Skeletal muscle cell (primary cell): Measurements from ENCODE around the gene FAM47E.

Experiments
- DNase-seq: peaks from one replicate; pipeline ENCODE4 v3.0.0-alpha.2; 2010; ENCODE audit warnings: low read depth
- H3K4me3 ChIP-seq: 2 replicates; pipeline ENCODE4 v1.5.1; 2011; ENCODE audit warnings: low read depth, mild to moderate bottlenecking, control low read depth, low read length, moderate library complexity

The FAM47E gene

DNA sequence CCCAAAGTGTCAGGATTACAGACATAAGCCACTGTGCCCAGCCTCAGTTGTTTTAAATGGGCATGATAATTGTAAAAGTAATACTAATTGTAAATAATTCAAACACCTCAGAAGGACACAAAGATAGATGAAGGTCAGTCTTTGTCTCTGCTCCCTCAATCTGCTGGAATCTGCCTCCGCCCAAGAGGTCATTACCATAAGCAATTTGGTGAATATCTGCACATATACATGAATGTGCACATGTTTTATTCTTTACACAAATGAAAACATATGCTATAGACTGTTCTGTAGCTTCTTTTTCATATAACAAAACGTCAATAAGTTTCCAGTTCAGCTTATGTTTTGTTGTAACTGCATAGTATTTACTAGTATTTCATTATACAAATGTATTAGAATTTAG lies 62.0 kb downstream of the FAM47E start:
- no peak overlapping the region for H3K4me3 ChIP-seq
- no peak for DNase-seq

DNA sequence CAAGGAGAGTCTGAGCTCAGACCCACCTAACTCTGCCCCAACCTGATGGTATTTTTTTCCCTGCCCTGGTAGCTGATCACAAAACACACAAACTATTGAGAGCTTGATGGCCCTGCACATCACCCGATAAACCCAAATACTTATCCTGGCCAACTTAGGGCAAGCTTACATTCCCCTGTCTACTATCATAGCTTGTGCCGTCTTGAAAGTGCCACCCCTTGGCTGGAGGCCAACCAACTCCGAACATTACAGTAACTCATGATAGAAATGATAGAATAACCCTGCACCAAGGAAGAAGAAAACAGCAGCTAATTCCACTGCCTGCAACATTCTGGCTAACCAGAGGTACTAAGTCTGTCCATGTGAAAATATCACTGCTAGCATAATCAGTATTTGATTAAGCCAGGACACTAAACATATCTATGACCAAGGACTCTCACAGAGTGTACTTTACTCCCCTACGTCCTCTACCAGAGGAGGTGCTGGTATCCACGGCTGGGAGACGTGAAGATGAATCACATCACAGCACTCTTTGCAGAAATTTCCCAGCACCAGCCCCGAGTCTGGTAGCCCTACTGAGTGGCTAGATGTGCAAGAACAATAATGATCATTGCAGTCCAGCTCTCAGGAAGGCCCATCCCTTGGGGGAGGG lies 63.9 kb downstream of the FAM47E start:
- no peak overlapping the region for H3K4me3 ChIP-seq
- DNase-seq, result no peak

DNA sequence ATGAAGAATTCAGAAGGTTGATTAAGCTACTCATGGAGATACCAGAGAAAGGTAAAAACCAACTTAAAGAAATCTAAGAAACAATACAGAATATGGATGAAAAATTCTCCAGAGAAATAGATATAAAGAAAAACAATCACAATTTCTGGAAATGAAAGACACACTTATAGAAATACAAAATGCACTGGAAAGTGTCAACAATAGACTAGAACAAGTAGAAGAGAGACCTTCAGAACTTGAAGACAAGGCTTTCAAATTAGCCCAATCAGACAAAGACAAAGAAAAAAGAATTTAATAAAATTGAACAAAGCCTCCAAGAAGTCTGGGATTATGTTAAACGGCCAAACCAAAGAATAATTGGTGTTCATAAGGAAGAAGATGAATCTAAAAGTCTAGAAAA lies 64.6 kb downstream of the FAM47E start:
- no peak overlapping the region for H3K4me3 ChIP-seq
- no peak for DNase-seq

DNA sequence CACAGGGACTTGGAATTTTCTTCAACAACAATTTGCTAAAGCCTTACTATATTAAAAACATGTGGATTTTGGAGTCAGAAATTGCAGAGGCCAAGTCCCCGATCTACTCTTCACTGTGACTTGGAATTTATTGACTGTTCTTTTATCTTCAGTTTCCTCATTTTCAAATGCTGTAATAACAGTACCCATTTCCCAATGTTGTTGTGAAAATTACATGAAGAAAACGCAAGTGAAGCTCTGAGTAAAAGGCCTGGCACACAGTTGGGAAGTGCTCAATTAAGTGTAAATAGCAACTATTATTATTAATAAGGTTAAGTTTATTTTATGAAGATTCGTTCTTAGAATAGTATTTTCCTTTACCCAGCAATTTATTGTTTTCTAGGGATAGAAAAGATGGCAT lies 70.7 kb downstream of the FAM47E start:
- no peak overlapping the region for H3K4me3 ChIP-seq
- no peak for DNase-seq

DNA sequence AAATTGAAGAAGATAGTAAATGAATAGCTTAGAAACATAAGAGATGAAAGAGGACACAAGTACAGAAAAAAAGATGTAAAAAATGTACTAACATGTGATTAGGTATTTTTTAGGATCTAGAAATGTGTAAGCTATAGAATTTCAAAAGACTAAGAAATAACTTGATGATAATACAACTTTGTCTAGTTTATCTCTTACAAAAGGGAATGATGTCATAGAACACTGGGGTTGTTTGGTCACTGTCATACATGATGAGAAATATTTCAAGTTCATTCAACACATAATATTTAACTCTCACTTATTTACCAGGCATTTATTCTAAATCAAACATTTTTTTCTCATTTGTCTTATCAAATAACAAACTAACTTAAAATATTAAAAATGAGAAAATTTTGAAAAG lies 73.6 kb downstream of the FAM47E start:
- DNase-seq, result no peak

DNA sequence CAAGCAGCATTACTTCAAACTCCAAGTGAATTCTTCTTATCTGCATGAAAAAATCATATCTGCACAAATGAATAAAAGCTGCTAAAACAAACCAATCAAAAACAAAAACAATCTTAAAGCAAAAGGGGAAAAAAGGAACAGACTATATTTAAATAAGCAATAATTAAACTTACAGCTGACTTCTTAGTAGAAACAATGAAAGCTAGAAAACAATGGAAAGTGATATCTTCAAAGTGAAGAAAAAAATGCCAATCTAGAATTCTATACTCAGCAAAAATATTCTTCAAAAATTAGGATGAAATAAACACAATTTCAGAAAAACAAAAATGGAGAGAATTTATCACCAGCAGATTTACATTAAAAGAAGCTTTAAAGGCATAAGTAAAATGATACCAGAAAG lies 75.0 kb downstream of the FAM47E start:
- DNase-seq, result no peak
- H3K4me3 ChIP-seq, result no peak overlapping the region

More for the DNA sequence above, 73.6 kb downstream of the FAM47E start:
- no peak overlapping the region for H3K4me3 ChIP-seq
